Astrocyte (in vitro differentiated cells and primary cell): Measurements from ENCODE around the gene DTNA. TPM values are rescaled to one million over a fixed set of nuclear protein-coding genes. Genes with fewer than 3 reads are reported as not detected.
A peak's percentile ranks its signal among the peaks of the same experiment; 100 is the strongest.

ENCODE experiments used
- DNase-seq: peaks from one replicate; pipeline ENCODE4 v3.0.0-alpha.2; 2010; ENCODE audit warnings: low read depth
- FAIRE-seq: peaks from 2 replicates; lab custom pipeline; 2011; peaks lifted over from hg19 to GRCh38; lab: Jason Lieb, UNC
- H2AFZ ChIP-seq: 2 replicates; pipeline ENCODE4 v1.6.0; 2012; ENCODE audit warnings: low read depth, low read length, inconsistent platforms
- H3K27ac ChIP-seq: 2 replicates; pipeline ENCODE4 v1.5.1; 2011; ENCODE audit warnings: low read depth, low read length, inconsistent platforms
- H3K27me3 ChIP-seq: 2 replicates; pipeline ENCODE4 v1.6.0; 2011; ENCODE audit warnings: low read length, inconsistent platforms; ENCODE audit not compliant: insufficient read depth
- H3K36me3 ChIP-seq: 2 replicates; pipeline ENCODE4 v1.5.1; 2011; ENCODE audit warnings: low read length, inconsistent platforms; ENCODE audit not compliant: insufficient read depth
- H3K4me1 ChIP-seq: 2 replicates; pipeline ENCODE4 v1.5.1; 2011; ENCODE audit warnings: low read length, inconsistent platforms; ENCODE audit not compliant: insufficient read depth
- H3K4me2 ChIP-seq: 2 replicates; pipeline ENCODE4 v1.6.0; 2012; ENCODE audit warnings: low read length, inconsistent platforms
- H3K4me3 ChIP-seq: 2 replicates; pipeline ENCODE4 v1.5.1; 2011; ENCODE audit warnings: low read depth, mild to moderate bottlenecking, low read length, inconsistent platforms; ENCODE audit not compliant: insufficient read depth
- H3K79me2 ChIP-seq: 2 replicates; pipeline ENCODE4 v1.6.0; 2012; ENCODE audit warnings: mild to moderate bottlenecking, low read length, inconsistent platforms; ENCODE audit not compliant: insufficient read depth
- H3K9ac ChIP-seq: 2 replicates; pipeline ENCODE4 v1.6.0; 2012; ENCODE audit warnings: mild to moderate bottlenecking, low read length, inconsistent platforms
- H3K9me3 ChIP-seq: 2 replicates; pipeline ENCODE4 v1.5.1; 2012; ENCODE audit warnings: low read depth, mild to moderate bottlenecking, low read length, inconsistent platforms; ENCODE audit not compliant: insufficient read depth
- H4K20me1 ChIP-seq: 2 replicates; pipeline ENCODE4 v1.6.0; 2012; ENCODE audit warnings: low read length, inconsistent platforms; ENCODE audit not compliant: insufficient read depth
- H3K27ac Mint-ChIP-seq: one replicate; pipeline ENCODE4 v1.8.0; 2021; ENCODE audit warnings: mild to moderate bottlenecking, mixed read lengths; ENCODE audit not compliant: unreplicated experiment
- H3K27me3 Mint-ChIP-seq: one replicate; pipeline ENCODE4 v1.8.0; 2021; ENCODE audit warnings: low read depth, mixed read lengths; ENCODE audit not compliant: unreplicated experiment
- H3K36me3 Mint-ChIP-seq: one replicate; pipeline ENCODE4 v1.8.0; 2021; ENCODE audit warnings: low read depth, mixed read lengths; ENCODE audit not compliant: unreplicated experiment
- H3K4me1 Mint-ChIP-seq: one replicate; pipeline ENCODE4 v1.8.0; 2021; ENCODE audit warnings: low read depth, mixed read lengths; ENCODE audit not compliant: unreplicated experiment
- H3K4me3 Mint-ChIP-seq: one replicate; pipeline ENCODE4 v1.8.0; 2021; ENCODE audit warnings: mild to moderate bottlenecking, moderate library complexity, mixed read lengths; ENCODE audit not compliant: unreplicated experiment
- H3K9me3 Mint-ChIP-seq: one replicate; pipeline ENCODE4 v1.8.0; 2021; ENCODE audit warnings: mild to moderate bottlenecking, mixed read lengths; ENCODE audit not compliant: unreplicated experiment
- EZH2 ChIP-seq: IDR thresholded peaks from 2 replicates; pipeline ENCODE4 v1.6.1; 2012; ENCODE audit warnings: mild to moderate bottlenecking, low read length, inconsistent platforms; ENCODE audit not compliant: insufficient read depth
- total RNA-seq: library from RNA; stranded (reverse); gene quantifications from 2 replicates; pipeline ENCODE4 v1.2.1, GENCODE V29; 2021
- TF ChIP-seq, protein P1 (sequence below): IDR thresholded peaks from 2 replicates; pipeline ENCODE4 v1.5.1; 2011; ENCODE audit warnings: low read depth, mild to moderate bottlenecking, inconsistent platforms, low read length, moderate library complexity; ENCODE audit not compliant: insufficient read depth

Gene DTNA
- total RNA-seq, 1 donor from 2014 or later: 41.1 TPM

DNA sequence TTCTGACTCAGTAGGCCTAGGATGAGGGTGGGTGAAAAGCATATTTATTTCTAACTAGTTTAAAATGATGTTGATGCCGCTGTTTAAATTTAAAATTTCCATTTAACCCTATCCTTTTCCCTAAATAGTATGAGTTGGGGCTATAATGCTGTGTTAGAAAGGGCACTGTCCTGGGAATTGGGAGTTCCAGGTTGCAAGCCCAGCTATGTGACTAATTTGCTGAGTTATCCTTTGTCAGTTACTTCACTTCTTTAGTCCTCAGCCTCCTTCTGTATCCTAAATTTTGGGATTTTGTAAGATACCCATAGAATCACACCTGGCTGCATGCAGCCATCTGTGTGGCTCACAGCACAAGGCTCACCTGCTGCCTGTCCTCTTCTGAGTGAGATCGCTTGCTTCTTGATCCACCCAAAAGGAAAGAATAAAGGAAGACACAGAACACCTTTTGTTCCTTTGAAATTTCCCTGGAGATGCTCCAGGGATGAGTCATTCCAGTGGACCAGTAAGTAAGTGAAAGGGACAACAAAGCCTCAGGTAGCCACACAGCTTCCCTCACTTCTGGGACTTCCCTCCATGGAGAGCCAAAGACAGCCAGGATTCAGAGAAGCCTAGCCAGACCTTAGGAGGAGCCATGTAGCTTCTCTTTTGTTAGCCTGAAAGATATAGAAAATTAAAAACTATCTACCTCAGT, 97.2 kb downstream of the DTNA start:
- Histone ChIP-seq H3K4me2 (no peak overlapping the region), H3K27me3 (no peaks in the 10 kb centered on the region), H3K4me3 (no peak overlapping the region), H3K4me1 (peaks cover 1% of the 10 kb centered on the region), H3K9me3 (no peaks in the 10 kb centered on the region), H3K36me3 (no peaks in the 10 kb centered on the region), H3K27ac (no peak overlapping the region), H3K9ac (no peak overlapping the region), H3K79me2 (no peaks in the 10 kb centered on the region), H4K20me1 (no peaks in the 10 kb centered on the region), H2AFZ (no peak overlapping the region)
- FAIRE-seq: no peak
- Mint-ChIP-seq H3K27ac (no peak overlapping the region), H3K4me3 (no peak overlapping the region), H3K27me3 (no peaks in the 10 kb centered on the region), H3K4me1 (peaks cover 8% of the 10 kb centered on the region), H3K9me3 (peaks cover 2% of the 10 kb centered on the region), H3K36me3 (no peaks in the 10 kb centered on the region)
- no peak for DNase-seq
- TF ChIP-seq, protein P1, sequence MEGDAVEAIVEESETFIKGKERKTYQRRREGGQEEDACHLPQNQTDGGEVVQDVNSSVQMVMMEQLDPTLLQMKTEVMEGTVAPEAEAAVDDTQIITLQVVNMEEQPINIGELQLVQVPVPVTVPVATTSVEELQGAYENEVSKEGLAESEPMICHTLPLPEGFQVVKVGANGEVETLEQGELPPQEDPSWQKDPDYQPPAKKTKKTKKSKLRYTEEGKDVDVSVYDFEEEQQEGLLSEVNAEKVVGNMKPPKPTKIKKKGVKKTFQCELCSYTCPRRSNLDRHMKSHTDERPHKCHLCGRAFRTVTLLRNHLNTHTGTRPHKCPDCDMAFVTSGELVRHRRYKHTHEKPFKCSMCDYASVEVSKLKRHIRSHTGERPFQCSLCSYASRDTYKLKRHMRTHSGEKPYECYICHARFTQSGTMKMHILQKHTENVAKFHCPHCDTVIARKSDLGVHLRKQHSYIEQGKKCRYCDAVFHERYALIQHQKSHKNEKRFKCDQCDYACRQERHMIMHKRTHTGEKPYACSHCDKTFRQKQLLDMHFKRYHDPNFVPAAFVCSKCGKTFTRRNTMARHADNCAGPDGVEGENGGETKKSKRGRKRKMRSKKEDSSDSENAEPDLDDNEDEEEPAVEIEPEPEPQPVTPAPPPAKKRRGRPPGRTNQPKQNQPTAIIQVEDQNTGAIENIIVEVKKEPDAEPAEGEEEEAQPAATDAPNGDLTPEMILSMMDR: no peak
- TF ChIP-seq EZH2: no peak

DNA sequence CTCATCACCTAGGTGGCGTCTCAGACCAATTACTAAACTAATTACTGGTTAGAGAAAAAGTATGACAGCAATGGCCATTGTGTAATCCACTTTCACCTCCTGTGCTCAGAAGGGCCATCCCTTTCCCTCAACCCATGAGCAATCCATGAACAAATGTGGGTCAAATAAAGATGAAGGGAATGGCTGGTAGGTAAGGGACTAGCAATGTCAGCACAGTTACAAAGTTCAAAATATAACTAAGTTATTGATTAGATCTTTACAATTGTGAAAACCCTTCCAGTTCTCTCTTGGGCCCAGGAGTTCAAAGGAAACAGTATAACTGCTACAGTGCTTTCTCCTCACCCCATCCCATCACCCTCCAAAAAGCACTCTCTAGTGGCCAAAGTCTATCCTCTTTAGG, 98.3 kb downstream of the DTNA start:
- H3K27me3 Mint-ChIP-seq: no peaks in the 10 kb centered on the region
- H3K27ac ChIP-seq: no peak overlapping the region
- peaks cover 4% of the 10 kb centered on the region for H3K36me3 Mint-ChIP-seq
- FAIRE-seq (no peak), DNase-seq (no peak)
- no peak overlapping the region for H2AFZ ChIP-seq
- H3K4me3 ChIP-seq: no peak overlapping the region
- H3K9me3 ChIP-seq: no peaks in the 10 kb centered on the region
- no peaks in the 10 kb centered on the region for H3K4me1 ChIP-seq
- no peaks in the 10 kb centered on the region for H3K79me2 ChIP-seq
- no peaks in the 10 kb centered on the region for H4K20me1 ChIP-seq
- H3K9me3 Mint-ChIP-seq: peaks cover 2% of the 10 kb centered on the region
- H3K4me2 ChIP-seq: no peak overlapping the region
- no peaks in the 10 kb centered on the region for H3K27me3 ChIP-seq
- H3K4me3 Mint-ChIP-seq: no peak overlapping the region
- no peak overlapping the region for H3K9ac ChIP-seq
- TF ChIP-seq EZH2: no peak
- TF ChIP-seq, protein P1: no peak
- no peak overlapping the region for H3K27ac Mint-ChIP-seq
- no peaks in the 10 kb centered on the region for H3K36me3 ChIP-seq
- H3K4me1 Mint-ChIP-seq: no peaks in the 10 kb centered on the region

DNA sequence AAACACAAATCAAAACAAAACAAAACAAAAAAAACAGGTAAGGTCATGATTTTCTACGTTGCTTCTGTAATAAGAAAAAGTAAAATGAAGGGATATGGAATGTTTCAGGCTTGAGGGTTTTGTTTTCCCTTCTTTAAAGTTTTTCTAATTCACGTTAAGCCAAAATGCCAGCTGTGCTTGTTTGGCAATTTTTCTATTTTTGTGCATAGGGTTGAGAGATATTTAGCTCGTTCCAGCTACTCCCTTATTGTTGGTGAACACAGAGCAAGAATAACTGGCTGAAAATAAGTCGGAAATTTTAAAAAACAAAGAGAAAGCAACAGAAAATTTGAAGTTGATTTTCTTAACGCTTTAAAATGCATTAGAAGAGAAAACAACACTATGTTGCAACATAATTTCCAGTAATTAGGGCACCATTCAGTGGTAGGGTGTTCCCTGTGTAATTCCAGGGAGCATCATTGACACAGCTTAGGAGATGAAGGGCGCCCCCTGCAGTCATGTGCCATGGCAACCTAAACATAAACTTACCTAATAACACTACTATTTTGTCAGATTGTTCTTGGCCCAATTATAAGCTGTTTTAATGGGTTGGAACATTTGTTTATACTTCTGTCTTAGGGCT, 99.5 kb downstream of the DTNA start:
- no peak overlapping the region for H3K4me3 Mint-ChIP-seq
- no peaks in the 10 kb centered on the region for H3K4me1 Mint-ChIP-seq
- no peaks in the 10 kb centered on the region for H3K9me3 ChIP-seq
- peaks cover 4% of the 10 kb centered on the region for H3K36me3 Mint-ChIP-seq
- no peaks in the 10 kb centered on the region for H3K79me2 ChIP-seq
- no peak overlapping the region for H3K4me2 ChIP-seq
- H3K27me3 ChIP-seq: no peaks in the 10 kb centered on the region
- no peaks in the 10 kb centered on the region for H3K36me3 ChIP-seq
- no peak overlapping the region for H3K27ac Mint-ChIP-seq
- FAIRE-seq (no peak), DNase-seq (no peak)
- H3K27ac ChIP-seq: no peak overlapping the region
- no peak overlapping the region for H2AFZ ChIP-seq
- no peaks in the 10 kb centered on the region for H3K4me1 ChIP-seq
- no peaks in the 10 kb centered on the region for H4K20me1 ChIP-seq
- H3K4me3 ChIP-seq: no peak overlapping the region
- peaks cover 2% of the 10 kb centered on the region for H3K9me3 Mint-ChIP-seq
- TF ChIP-seq EZH2: no peak
- TF ChIP-seq, protein P1: peak; percentile 44
- no peak overlapping the region for H3K9ac ChIP-seq
- no peaks in the 10 kb centered on the region for H3K27me3 Mint-ChIP-seq
